B cell (primary cell): ENCODE results near the gene C2CD4C. TPM values are rescaled to one million over a fixed set of nuclear protein-coding genes. Genes with fewer than 3 reads are reported as not detected.
"Not testable (repeated sequence)": the region's sequence is repeated elsewhere in the genome, so short reads cannot be mapped to it uniquely, and the experiment has no call there.

Source experiments
- ATAC-seq: fragments of 200-7000 bp; cut with Tn5 transposase; one replicate; pipeline ENCODE4 v1.10.0; 2021; ENCODE audit warnings: low read depth, mild to moderate bottlenecking, moderate number of reproducible peaks, moderate library complexity
- CTCF ChIA-PET: fragments of 350-600 bp; sonication (Branson Sonifier 250); formaldehyde crosslinking; loops from one replicate; lab custom pipeline; 2021; ENCODE audit warnings: antibody characterized with exemption, inconsistent platforms; lab: Charles Lee
- POLR2A ChIA-PET: fragments of 350-600 bp; sonication (Branson Sonifier 250); formaldehyde crosslinking; loops from one replicate; lab custom pipeline; 2021; ENCODE audit warnings: antibody characterized with exemption; lab: Charles Lee
- DNase-seq: peaks from one replicate; pipeline ENCODE4 v3.0.0; 2013
- H2AFZ ChIP-seq: 2 replicates; pipeline ENCODE4 v1.6.1; 2012; ENCODE audit warnings: mild to moderate bottlenecking, low read depth, low read length; ENCODE audit not compliant: insufficient read depth, poor library complexity, severe bottlenecking
- H3K27ac ChIP-seq, 2 donors: 1 replicate in 1 of 2; 2 replicates in 1 of 2; pipeline ENCODE4 v1.5.1; 2012 to 2013; ENCODE audit warnings: low read length in 2 of 2, mild to moderate bottlenecking in 2 of 2, moderate library complexity in 1 of 2
- H3K27me3 ChIP-seq, 4 experiments: fragments of 200-600 bp in 1 of 4; sonication (generic) in 1 of 4; replicated peaks in 1 of 4; 1 replicate in 2 of 4; 2 replicates in 2 of 4; pipeline versions ENCODE4 v1.6.1 to v1.7.0; 2013 to 2016; ENCODE audit warnings: low read length in 3 of 4, mild to moderate bottlenecking in 2 of 4, mixed read lengths in 1 of 4, moderate library complexity in 1 of 4; ENCODE audit not compliant: insufficient read depth in 4 of 4, control insufficient read depth in 3 of 4; ENCODE audit errors: control extremely low read depth in 1 of 4
- H3K36me3 ChIP-seq, 2 experiments: replicated peaks in 1 of 2; 1 replicate in 1 of 2; 2 replicates in 1 of 2; pipeline versions ENCODE4 v1.6.1 to v1.7.1; 2013; ENCODE audit warnings: low read length in 1 of 2; ENCODE audit not compliant: insufficient read depth in 2 of 2, control insufficient read depth in 1 of 2; ENCODE audit errors: control extremely low read depth in 1 of 2, extremely low read depth in 1 of 2
- H3K4me1 ChIP-seq, 2 donors: fragments of 200-600 bp in 1 of 2; sonication (generic) in 1 of 2; 1 replicate in 1 of 2; 2 replicates in 1 of 2; pipeline versions ENCODE4 v1.5.1 to v1.6.1; 2013 to 2017; ENCODE audit warnings: low read length in 2 of 2; ENCODE audit not compliant: control insufficient read depth in 2 of 2, insufficient read depth in 2 of 2
- H3K4me2 ChIP-seq: replicated peaks from 2 replicates; pipeline ENCODE3; 2012; ENCODE audit warnings: mild to moderate bottlenecking, low read depth, low read length; ENCODE audit not compliant: poor library complexity, severe bottlenecking
- H3K4me3 ChIP-seq, 5 experiments: fragments of 200-600 bp in 1 of 5; sonication (generic) in 1 of 5; 1 replicate in 3 of 5; 2 replicates in 2 of 5; pipeline versions ENCODE4 v1.5.1 to v1.7.0; 2011 to 2016; ENCODE audit warnings: low read length in 4 of 5, mild to moderate bottlenecking in 4 of 5, low read depth in 2 of 5, control low read depth in 1 of 5, moderate library complexity in 1 of 5; ENCODE audit not compliant: insufficient read depth in 1 of 5; ENCODE audit errors: control extremely low read depth in 1 of 5, extremely low read depth in 1 of 5
- H3K79me2 ChIP-seq: fragments of 200-600 bp; sonication (generic); one replicate; pipeline ENCODE4 v1.6.0; 2016; ENCODE audit warnings: low read length; ENCODE audit not compliant: control insufficient read depth, insufficient read depth
- H3K9ac ChIP-seq: fragments of 200-600 bp; sonication (generic); 2 replicates; pipeline ENCODE4 v1.6.1; 2017; ENCODE audit warnings: mild to moderate bottlenecking, low read length, moderate library complexity
- H3K9me3 ChIP-seq, 3 donors: one replicate each; pipeline versions ENCODE4 v1.6.1 to v1.7.1; 2013; ENCODE audit warnings: low read length in 2 of 3; ENCODE audit not compliant: control insufficient read depth in 2 of 3, insufficient read depth in 1 of 3; ENCODE audit errors: control extremely low read depth in 1 of 3
- H4K20me1 ChIP-seq: 2 replicates; pipeline ENCODE4 v1.6.0; 2012; ENCODE audit warnings: mild to moderate bottlenecking, low read length; ENCODE audit not compliant: insufficient read depth, control insufficient read depth, poor library complexity, severe bottlenecking
- H3K27ac Mint-ChIP-seq: one replicate; pipeline ENCODE4 v1.8.0; 2021; ENCODE audit warnings: mixed read lengths
- H3K27me3 Mint-ChIP-seq: one replicate; pipeline ENCODE4 v1.8.0; 2021; ENCODE audit warnings: mixed read lengths
- H3K4me1 Mint-ChIP-seq: one replicate; pipeline ENCODE4 v1.8.0; 2021; ENCODE audit warnings: mixed read lengths
- H3K4me3 Mint-ChIP-seq: one replicate; pipeline ENCODE4 v1.8.0; 2021; ENCODE audit warnings: mixed read lengths
- H3K9me3 Mint-ChIP-seq: one replicate; pipeline ENCODE4 v1.8.0; 2022; ENCODE audit warnings: mixed read lengths; ENCODE audit not compliant: insufficient read depth
- CTCF ChIP-seq: fragments of 200-600 bp; IDR thresholded peaks from one replicate; pipeline ENCODE4 v1.8.0; 2022; ENCODE audit warnings: antibody characterized with exemption, mild to moderate bottlenecking
- EZH2 ChIP-seq: IDR thresholded peaks from 2 replicates; pipeline ENCODE4 v1.6.1; 2012; ENCODE audit warnings: borderline replicate concordance, low read depth, mild to moderate bottlenecking, moderate library complexity, low read length; ENCODE audit not compliant: insufficient read depth, poor library complexity, severe bottlenecking
- WGBS: methylation state at CpG from one replicate; pipeline ENCODE4 v1.1.5; 2013; ENCODE audit warnings: missing lambda C conversion rate; ENCODE audit not compliant: insufficient coverage; 5-methylcytosine and 5-hydroxymethylcytosine counted together
- intact Hi-C: fragments of 100-400 bp; cut with micrococcal nuclease; formaldehyde crosslinking; loops from one replicate; pipeline ENCODE4 v1.10.0; 2022
- polyA plus RNA-seq: library from polyadenylated mRNA; depleted of rRNA; stranded (reverse); fragments of >200 nt; gene quantifications from 2 replicates; pipeline ENCODE4 v1.2.3, GENCODE V29; 2012
- total RNA-seq, 2 donors: library from RNA; stranded (reverse); fragments of 120-200 nt in 1 of 2; gene quantifications; 1 replicate in 1 of 2; 2 replicates in 1 of 2; pipeline versions ENCODE4 v1.2.3 to v1.2.4, GENCODE V29; 2013 to 2022

The C2CD4C gene
- total and polyA plus RNA-seq, 2 donors (not counting 1 experiment from before 2014, with no cell fraction given): not detected

GRCh38 chr19:386189-386588 lies 22.8 kb downstream of the C2CD4C start:
- intact Hi-C loops, H3K4me2 ChIP-seq, H3K9ac ChIP-seq, POLR2A ChIA-PET, H3K4me1 Mint-ChIP-seq, H2AFZ ChIP-seq, H3K79me2 ChIP-seq, H4K20me1 ChIP-seq, H3K27ac Mint-ChIP-seq, DNase-seq, H3K27ac ChIP-seq, H3K9me3 Mint-ChIP-seq, H3K4me3 ChIP-seq, H3K36me3 ChIP-seq, CTCF ChIA-PET, H3K4me3 Mint-ChIP-seq, ATAC-seq: not testable (repeated sequence)
- WGBS: 93% methylated on average over 3 of the region's 8 CpGs
- Histone ChIP-seq H3K4me1 (peaks cover 4 to 11% of the 10 kb centered on the region in 2 donors), H3K27me3 (peaks cover 0 to 21% (median 3%) of the 10 kb centered on the region in 4 experiments), H3K9me3 (peaks cover 0 to 28% (median 6%) of the 10 kb centered on the region in 3 donors)
- H3K27me3 Mint-ChIP-seq: peaks cover 31% of the 10 kb centered on the region

GRCh38 chr19:384799-385169 lies 24.2 kb downstream of the C2CD4C start:
- ChIA-PET POLR2A (no interaction called here), CTCF (no interaction called here)
- H3K4me3 ChIP-seq: no peak overlapping the region
- H3K27ac ChIP-seq: no peak overlapping the region
- TF ChIP-seq EZH2 (no peak), CTCF (no peak)
- H3K9me3 ChIP-seq: peaks cover 0 to 30% (median 6%) of the 10 kb centered on the region in 3 donors
- Mint-ChIP-seq H3K27ac (no peak overlapping the region), H3K4me3 (no peak overlapping the region), H3K4me1 (peaks cover 6% of the 10 kb centered on the region), H3K27me3 (peaks cover 31% of the 10 kb centered on the region), H3K9me3 (peaks cover 6% of the 10 kb centered on the region)
- peaks cover 4 to 11% of the 10 kb centered on the region in 2 donors for H3K4me1 ChIP-seq
- DNase-seq: no peak
- intact Hi-C loops: no loop called here
- WGBS: 64% methylated on average over 9 of the region's 9 CpGs
- no peaks in the 10 kb centered on the region for H4K20me1 ChIP-seq
- no peak overlapping the region for H3K9ac ChIP-seq
- ATAC-seq: no peak
- no peak overlapping the region for H3K4me2 ChIP-seq
- H2AFZ ChIP-seq: no peak overlapping the region
- H3K79me2 ChIP-seq: no peaks in the 10 kb centered on the region
- peaks cover 0 to 16% (median 3%) of the 10 kb centered on the region in 4 experiments for H3K27me3 ChIP-seq
- no peaks in the 10 kb centered on the region for H3K36me3 ChIP-seq
